Measurements from ENCODE around the gene ARHGAP26.

DNA sequence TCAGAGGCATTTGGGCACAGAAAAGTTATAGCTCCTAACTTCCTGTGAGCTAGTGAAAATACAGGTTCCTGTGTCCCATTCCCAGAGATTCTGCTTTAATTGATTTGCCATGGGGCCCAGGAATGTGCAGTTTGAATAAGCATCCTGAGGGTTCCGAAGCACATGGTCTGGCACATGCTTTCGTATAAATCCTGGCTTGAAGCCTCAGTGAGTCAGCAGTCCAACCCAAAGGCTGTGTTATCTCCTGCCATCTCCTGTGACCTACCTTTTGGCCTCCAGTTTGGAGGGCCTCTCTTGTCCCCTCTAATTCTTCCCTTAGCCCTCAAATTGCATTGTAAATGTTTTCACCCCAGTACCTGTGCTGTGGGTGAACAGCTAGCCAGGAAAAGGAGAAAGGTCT, 449.5 kb downstream of the ARHGAP26 start:
- TF ChIP-seq, protein P1, sequence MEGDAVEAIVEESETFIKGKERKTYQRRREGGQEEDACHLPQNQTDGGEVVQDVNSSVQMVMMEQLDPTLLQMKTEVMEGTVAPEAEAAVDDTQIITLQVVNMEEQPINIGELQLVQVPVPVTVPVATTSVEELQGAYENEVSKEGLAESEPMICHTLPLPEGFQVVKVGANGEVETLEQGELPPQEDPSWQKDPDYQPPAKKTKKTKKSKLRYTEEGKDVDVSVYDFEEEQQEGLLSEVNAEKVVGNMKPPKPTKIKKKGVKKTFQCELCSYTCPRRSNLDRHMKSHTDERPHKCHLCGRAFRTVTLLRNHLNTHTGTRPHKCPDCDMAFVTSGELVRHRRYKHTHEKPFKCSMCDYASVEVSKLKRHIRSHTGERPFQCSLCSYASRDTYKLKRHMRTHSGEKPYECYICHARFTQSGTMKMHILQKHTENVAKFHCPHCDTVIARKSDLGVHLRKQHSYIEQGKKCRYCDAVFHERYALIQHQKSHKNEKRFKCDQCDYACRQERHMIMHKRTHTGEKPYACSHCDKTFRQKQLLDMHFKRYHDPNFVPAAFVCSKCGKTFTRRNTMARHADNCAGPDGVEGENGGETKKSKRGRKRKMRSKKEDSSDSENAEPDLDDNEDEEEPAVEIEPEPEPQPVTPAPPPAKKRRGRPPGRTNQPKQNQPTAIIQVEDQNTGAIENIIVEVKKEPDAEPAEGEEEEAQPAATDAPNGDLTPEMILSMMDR (IDR thresholded peaks at IDR 0.05) = no peak
- TF ChIP-seq POLR2AphosphoS5 (IDR thresholded peaks at IDR 0.05) = no peak
- no peak for TF ChIP-seq POLR2A (IDR thresholded peaks at IDR 0.05)
